ENCODE measurements around the gene CCDC127.
A peak's percentile ranks its signal among the peaks of the same experiment; 100 is the strongest.

Gene CCDC127

GRCh38 chr5:189486-189885 lies 28.5 kb downstream of the CCDC127 start:
- no peak for DNase-seq

- peak; percentile 80 to 97 for DNase-seq
Measured at GRCh38 chr5:188488-189481, 29.2 kb downstream of the CCDC127 start.

- DNase-seq, result peak in 1 of 2 experiments; percentile 42
Measured at GRCh38 chr5:187617-188451, 30.1 kb downstream of the CCDC127 start.

- no peak for DNase-seq
Measured at GRCh38 chr5:187042-187431, 30.9 kb downstream of the CCDC127 start.

- DNase-seq, result no peak
Measured at GRCh38 chr5:186091-187041, 31.6 kb downstream of the CCDC127 start.

GRCh38 chr5:185095-186070 lies 32.6 kb downstream of the CCDC127 start:
- no peak for DNase-seq

- no peak for DNase-seq
Measured at GRCh38 chr5:184471-184870, 33.5 kb downstream of the CCDC127 start.

GRCh38 chr5:182126-182525 lies 35.8 kb downstream of the CCDC127 start:
- DNase-seq, result no peak

GRCh38 chr5:181566-181965 lies 36.4 kb downstream of the CCDC127 start:
- DNase-seq, result no peak

GRCh38 chr5:181160-181559 lies 36.8 kb downstream of the CCDC127 start:
- no peak for DNase-seq

- DNase-seq, result no peak
Measured at GRCh38 chr5:180286-180918, 37.6 kb downstream of the CCDC127 start.

- DNase-seq, result no peak
Measured at GRCh38 chr5:179401-179800, 38.6 kb downstream of the CCDC127 start.

- no peak for DNase-seq
Measured at GRCh38 chr5:178110-178509, 39.8 kb downstream of the CCDC127 start.

- DNase-seq, result no peak
Measured at GRCh38 chr5:176296-176823, 41.6 kb downstream of the CCDC127 start.

GRCh38 chr5:174876-175465 lies 43.0 kb downstream of the CCDC127 start:
- DNase-seq, result no peak

GRCh38 chr5:174291-174600 lies 43.7 kb downstream of the CCDC127 start:
- no peak for DNase-seq

- DNase-seq, result no peak
Measured at GRCh38 chr5:173392-174290, 44.3 kb downstream of the CCDC127 start.

- no peak for DNase-seq
Measured at GRCh38 chr5:172841-173251, 45.1 kb downstream of the CCDC127 start.

- no peak for DNase-seq
Measured at GRCh38 chr5:172421-172820, 45.5 kb downstream of the CCDC127 start.

Measured in NCI-H526 (cell line).